ENCODE measurements around the gene SPSB4. TPM values are rescaled to one million over a fixed set of nuclear protein-coding genes. Genes with fewer than 3 reads are reported as not detected.

Gene SPSB4
- total and polyA plus RNA-seq, 10 of the 15 experiments (the other 5 are each of a cell fraction or from before 2014, with no cell fraction given) = not detected

GRCh38 chr3:141073580-141073979 is 22.4 kb downstream of the SPSB4 start:
- ChIA-PET CTCF (interaction anchor here (0.9 to 1.4 kb wide), 2 partner anchors 73 to 75 kb away, joined by 3 read pairs; no protein-coding TSS in a partner anchor), RAD21 (ENCODE audit: unreplicated experiment) (no interaction called here), SMC1A (ENCODE audit: uncharacterized antibody, unreplicated experiment) (no interaction called here), POLR2A (no interaction called here)
- DNase-seq (ENCODE audit: low read depth, low spot score) (no peak), ATAC-seq (no peak), FAIRE-seq (no peak)
- H3K27ac ChIP-seq (ENCODE audit: control insufficient read depth, insufficient read depth) = no peak overlapping the region
- TF ChIP-seq ESRRA (IDR thresholded peaks at IDR 0.05; ENCODE audit: low read length) (no peak), E2F8 (IDR thresholded peaks at IDR 0.05; ENCODE audit: low read depth, partially characterized antibody) (no peak), SPI1 (IDR thresholded peaks at IDR 0.05; ENCODE audit: borderline replicate concordance, insufficient read depth, low read depth, low read length) (no peak), ZNF687 (IDR thresholded peaks at IDR 0.05) (no peak), RFX5 (IDR thresholded peaks at IDR 0.05; ENCODE audit: low read depth, low read length) (no peak), EP300 (IDR thresholded peaks at IDR 0.05; ENCODE audit: borderline replicate concordance in 1 of 2, control insufficient read depth in 1 of 2, low read depth in 2 of 2, low read length in 2 of 2) (no peak)
- no peak overlapping the region for H3K4me2 ChIP-seq (ENCODE audit: control insufficient read depth, insufficient read depth)
- no peaks in the 10 kb centered on the region for H3K4me1 ChIP-seq (ENCODE audit: control insufficient read depth, insufficient read depth, low read length)
- H3K27me3 ChIP-seq (replicated peaks in 1 of 2; ENCODE audit: control insufficient read depth in 2 of 2, insufficient read depth in 2 of 2, low read length in 1 of 2) = peaks cover 0 to 5% of the 10 kb centered on the region in 2 experiments; a peak in 2 of 4 replicates
- BruUV-seq (replicated peaks) = no TSS peak
- no peaks in the 10 kb centered on the region for H3K79me2 ChIP-seq (ENCODE audit: control insufficient read depth, insufficient read depth, low read length)
- 8% methylated on average over 2 of the region's 2 CpGs for WGBS (ENCODE audit: insufficient coverage, insufficient replicate concordance, low lambda C conversion rate, missing lambda C conversion rate)
- H2AFZ ChIP-seq (ENCODE audit: control insufficient read depth, low read depth, low read length) = no peak overlapping the region
- intact Hi-C loops (cut with micrococcal nuclease; ENCODE audit: unreplicated experiment) = no loop called here
- no peak overlapping the region for H3K4me3 ChIP-seq
- no peaks in the 10 kb centered on the region for H3K36me3 ChIP-seq (ENCODE audit: control insufficient read depth in 2 of 2, insufficient read depth in 2 of 2, low read length in 1 of 2)
- in situ Hi-C loops (cut with MboI) = no loop called here
- H4K20me1 ChIP-seq (ENCODE audit: control insufficient read depth, insufficient read depth) = no peaks in the 10 kb centered on the region; the same call in 1 of the 2 replicates
- no peak overlapping the region for H3K9ac ChIP-seq (ENCODE audit: control insufficient read depth, insufficient read depth, low read length)
- no peaks in the 10 kb centered on the region for H3K9me3 ChIP-seq (replicated peaks; ENCODE audit: control insufficient read depth, insufficient read depth, low read length)

Measured in GM12878 (cell line).